ENCODE measurements around the gene STOX2. TPM values are rescaled to one million over a fixed set of nuclear protein-coding genes. Genes with fewer than 3 reads are reported as not detected.

The STOX2 gene
- total RNA-seq, 2 experiments from 2014 or later: not detected

GRCh38 chr4:184066584-184067300, 161.6 kb downstream of the STOX2 start:
- Mint-ChIP-seq H3K4me1 (no peaks in the 10 kb centered on the region), H3K4me3 (no peak overlapping the region), H3K36me3 (no peaks in the 10 kb centered on the region), H3K27me3 (peaks cover 9% of the 10 kb centered on the region), H3K9me3 (no peaks in the 10 kb centered on the region), H3K27ac (no peak overlapping the region)
- DNase-seq: no peak

- no peak for DNase-seq
- H3K4me3 Mint-ChIP-seq: no peak overlapping the region
Measured at GRCh38 chr4:184067931-184068554, 162.9 kb downstream of the STOX2 start.

More at GRCh38 chr4:184067931-184068554, 162.9 kb downstream of the STOX2 start:
- H3K27me3 Mint-ChIP-seq: peaks cover 9% of the 10 kb centered on the region
- no peaks in the 10 kb centered on the region for H3K36me3 Mint-ChIP-seq
- no peaks in the 10 kb centered on the region for H3K4me1 Mint-ChIP-seq
- peaks cover 4% of the 10 kb centered on the region for H3K9me3 Mint-ChIP-seq
- no peak overlapping the region for H3K27ac Mint-ChIP-seq

Other genes starting within 250 kb of the STOX2 start
- gene RWDD4, start 246.1 kb upstream of the STOX2 start, total RNA-seq: 10 to 100 TPM; 23.0 to 26.3 TPM
- gene TRAPPC11, start 246.0 kb upstream of the STOX2 start, total RNA-seq: 10 to 100 TPM; 18.9 to 21.6 TPM

All from activated naive CD8-positive, alpha-beta T cell treated with anti-CD3 and anti-CD28 coated beads for 36 hours (primary cell).